GM12891 (cell line): Measurements from ENCODE around the gene MYL6B.

ENCODE experiments used
- DNase-seq: peaks from one replicate; pipeline ENCODE4 v3.0.0; 2011; ENCODE audit warnings: low spot score; ENCODE audit not compliant: insufficient read length
- FAIRE-seq: peaks from 2 replicates; lab custom pipeline; 2011; peaks lifted over from hg19 to GRCh38; lab: Jason Lieb, UNC
- PAX5 ChIP-seq: IDR thresholded peaks from 2 replicates; pipeline ENCODE4 v1.6.1; 2011; ENCODE audit warnings: low read length, moderate library complexity, mild to moderate bottlenecking; ENCODE audit not compliant: insufficient read depth, severe bottlenecking
- POLR2A ChIP-seq: IDR thresholded peaks from 2 replicates; pipeline ENCODE4 v1.6.1; 2011; ENCODE audit warnings: low read depth, low read length, control low read depth
- POLR2AphosphoS5 ChIP-seq: IDR thresholded peaks from 2 replicates; pipeline ENCODE4 v1.6.1; 2011; ENCODE audit warnings: low read depth, low read length, control low read depth
- POU2F2 ChIP-seq: IDR thresholded peaks from 2 replicates; pipeline ENCODE4 v1.6.1; 2011; ENCODE audit warnings: low read depth, mild to moderate bottlenecking, control low read depth, low read length, moderate library complexity
- SPI1 ChIP-seq: IDR thresholded peaks from 2 replicates; pipeline ENCODE4 v1.6.1; 2011; ENCODE audit warnings: low read depth, low read length, control low read depth
- TAF1 ChIP-seq: IDR thresholded peaks from 2 replicates; pipeline ENCODE4 v1.6.1; 2011; ENCODE audit warnings: low read depth, low read length, control low read depth

Gene MYL6B

GRCh38 chr12:56121204-56121870 lies 31.1 kb upstream of the MYL6B start:
- TF ChIP-seq POLR2A: no peak
- no peak for TF ChIP-seq SPI1
- TF ChIP-seq PAX5: no peak
- TF ChIP-seq POLR2AphosphoS5: no peak
- TF ChIP-seq POU2F2: no peak
- no peak for TF ChIP-seq TAF1
- no peak for FAIRE-seq
- no peak for DNase-seq

DNA sequence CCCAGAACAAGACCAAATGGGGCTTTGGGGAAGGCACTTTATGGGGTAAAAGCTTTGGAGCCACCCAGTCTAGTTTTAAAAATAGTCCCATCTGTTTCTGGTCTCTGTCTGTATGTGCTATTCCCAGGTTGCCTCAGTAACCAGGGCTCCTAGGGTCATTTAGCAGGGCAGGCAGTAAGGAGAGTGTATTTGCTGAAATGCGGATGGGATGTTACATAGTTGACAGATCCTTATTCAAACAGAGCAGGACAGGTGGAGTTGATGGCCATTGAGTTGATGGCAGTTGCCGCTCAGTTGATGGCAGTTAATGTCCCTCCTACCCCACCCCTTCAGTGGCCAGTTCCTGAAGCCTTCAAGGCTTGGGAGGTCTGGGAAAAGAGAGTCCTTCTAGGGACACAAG lies 29.8 kb upstream of the MYL6B start:
- FAIRE-seq: no peak
- no peak for DNase-seq
- no peak for TF ChIP-seq SPI1
- TF ChIP-seq POLR2AphosphoS5: no peak
- no peak for TF ChIP-seq TAF1
- no peak for TF ChIP-seq PAX5
- no peak for TF ChIP-seq POLR2A
- no peak for TF ChIP-seq POU2F2

- FAIRE-seq: no peak
- no peak for DNase-seq
- TF ChIP-seq TAF1 (no peak), POU2F2 (no peak), POLR2A (no peak), POLR2AphosphoS5 (no peak), PAX5 (no peak), SPI1 (no peak)
Observed at GRCh38 chr12:56124133-56124532, 28.3 kb upstream of the MYL6B start.

GRCh38 chr12:56126732-56127239 lies 25.6 kb upstream of the MYL6B start:
- TF ChIP-seq SPI1 (peak; percentile 60; the same call in 1 of the 2 replicates), POU2F2 (no peak), TAF1 (no peak)
- no peak for DNase-seq
- no peak for FAIRE-seq

DNA sequence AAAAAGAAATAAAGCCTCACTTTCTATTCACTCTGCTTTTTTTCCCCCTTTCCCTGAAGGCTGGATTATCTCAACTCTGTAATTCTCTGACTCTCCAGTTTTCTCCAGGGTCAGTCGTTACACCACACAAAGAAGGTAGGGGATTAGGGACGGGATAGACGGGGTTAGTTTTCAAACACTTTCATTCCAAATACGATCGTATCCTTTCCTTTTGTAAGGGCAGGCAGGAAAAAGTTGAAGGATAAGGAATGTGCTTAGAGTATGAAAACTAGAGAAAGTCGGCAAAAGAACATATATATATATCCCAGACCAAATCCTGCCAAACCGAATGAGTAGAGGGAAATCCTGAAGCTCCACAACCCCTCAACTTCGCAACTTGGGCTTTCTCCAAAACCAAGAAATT lies 24.9 kb upstream of the MYL6B start:
- DNase-seq (no peak), FAIRE-seq (no peak)
- TF ChIP-seq PAX5 (no peak), SPI1 (no peak), POLR2AphosphoS5 (no peak), POLR2A (no peak), POU2F2 (no peak), TAF1 (no peak)

DNA sequence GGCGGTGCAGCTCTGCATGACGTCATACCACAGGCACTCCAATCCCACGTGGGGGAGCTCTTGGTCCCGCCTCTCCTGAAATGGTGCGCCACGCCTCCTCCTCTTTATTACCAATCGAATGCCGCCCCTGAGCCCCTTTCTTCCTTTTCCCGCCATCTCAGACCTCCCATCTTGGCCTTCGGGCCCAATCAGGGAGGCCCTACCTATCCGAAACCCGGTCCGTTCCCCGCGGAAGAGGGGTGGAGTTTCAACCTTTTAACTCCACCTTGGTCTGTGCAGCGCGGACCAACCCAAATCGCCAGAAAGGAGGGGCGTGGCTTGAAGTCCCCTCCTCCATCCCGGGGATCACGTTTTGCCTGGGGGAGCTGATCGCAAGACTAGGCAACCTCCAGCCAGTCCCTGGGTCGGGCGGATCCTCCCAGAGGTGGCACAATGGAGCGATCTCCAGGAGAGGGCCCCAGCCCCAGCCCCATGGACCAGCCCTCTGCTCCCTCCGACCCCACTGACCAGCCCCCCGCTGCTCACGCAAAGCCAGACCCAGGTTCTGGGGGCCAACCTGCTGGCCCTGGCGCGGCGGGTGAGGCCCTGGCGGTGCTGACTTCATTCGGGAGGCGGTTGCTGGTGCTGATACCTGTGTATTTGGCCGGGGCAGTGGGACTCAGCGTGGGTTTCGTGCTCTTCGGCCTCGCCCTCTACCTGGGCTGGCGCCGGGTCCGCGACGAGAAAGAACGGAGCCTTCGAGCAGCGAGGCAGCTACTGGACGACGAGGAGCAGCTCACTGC lies 24.3 kb upstream of the MYL6B start, which contains the start of gene ESYT1:
TSS of gene ESYT1 (plus strand) at position 380 of the 782 bp plus-strand sequence. CDS start at position 433, 53 bp downstream.
- peak; percentile 90 for FAIRE-seq
- DNase-seq: peak; percentile 96

DNA sequence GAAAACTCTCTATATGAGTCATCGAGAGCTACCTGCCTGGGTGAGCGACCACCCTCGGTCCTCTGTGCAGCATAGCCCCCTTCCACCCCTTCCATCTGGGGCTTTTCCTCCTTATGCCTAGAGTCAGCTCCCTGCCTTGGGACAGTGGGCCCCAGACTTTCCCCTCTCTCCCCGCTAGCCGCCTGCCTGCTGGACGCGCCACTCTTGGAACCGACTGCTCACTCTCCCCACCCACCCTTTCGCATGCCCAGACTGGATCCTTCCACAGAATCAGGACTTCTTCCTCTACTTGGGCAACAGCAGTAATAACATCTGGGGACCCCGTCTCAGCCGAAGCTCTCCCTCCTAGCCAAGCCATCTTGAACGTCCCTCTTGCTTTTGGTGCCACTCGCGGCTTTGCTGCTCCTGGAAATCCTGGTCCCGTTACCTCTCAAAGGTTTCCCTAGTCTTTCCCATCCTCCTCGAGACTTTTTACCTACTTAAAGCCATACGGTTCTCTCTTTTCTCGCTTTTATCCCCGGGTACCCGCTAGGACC lies 23.6 kb upstream of the MYL6B start:
- FAIRE-seq (no peak), DNase-seq (no peak)
- TF ChIP-seq POU2F2 (no peak), POLR2AphosphoS5 (no peak), TAF1 (no peak), POLR2A (no peak), PAX5 (no peak), SPI1 (no peak)

More for the DNA sequence above, 24.3 kb upstream of the MYL6B start, which contains the start of gene ESYT1:
- 0 out of 2 replicates have a peak, but pooled peaks have one; percentile 1 for TF ChIP-seq POLR2AphosphoS5
- no peak for TF ChIP-seq POU2F2
- TF ChIP-seq POLR2A: peak; percentile 48
- no peak for TF ChIP-seq PAX5
- no peak for TF ChIP-seq SPI1
- no peak for TF ChIP-seq TAF1

GRCh38 chr12:56129206-56129941 lies 23.0 kb upstream of the MYL6B start:
- FAIRE-seq: peak; percentile 88
- DNase-seq: no peak
- TF ChIP-seq PAX5: no peak
- TF ChIP-seq TAF1: 0 out of 2 replicates have a peak, but pooled peaks have one; percentile 27

GRCh38 chr12:56129942-56130495 lies 22.4 kb upstream of the MYL6B start:
- no peak for FAIRE-seq
- TF ChIP-seq POU2F2 (no peak), SPI1 (no peak), TAF1 (no peak), POLR2AphosphoS5 (no peak), POLR2A (no peak), PAX5 (no peak)

More at GRCh38 chr12:56129942-56130495, 22.4 kb upstream of the MYL6B start:
- DNase-seq: no peak
